K562 (cell line): ENCODE results near the gene RAMACL. TPM values are rescaled to one million over a fixed set of nuclear protein-coding genes. Genes with fewer than 3 reads are reported as not detected.

Source experiments
- ATAC-seq: fragments of 200-7000 bp; cut with Tn5 transposase; 3 replicates; pipeline ENCODE4 v1.9.1; 2020; ENCODE audit warnings: moderate library complexity
- BruUV-seq: library from RNA; stranded (reverse); fragments of 400-500 nt; replicated peaks from 2 replicates; lab custom pipeline; 2021; lab: Mats Ljungman, UMichigan
- CTCF ChIA-PET: fragments of 300-600 bp; formaldehyde crosslinking; extraction: SDS; loops from one replicate; lab custom pipeline; 2021; ENCODE audit warnings: low intra/inter-chr PET ratio; lab: Yijun Ruan, JAX
- POLR2A ChIA-PET: fragments of 300-600, 350-650 bp; sonication (Branson Sonifier 250); formaldehyde crosslinking; extraction: SDS; loops from one replicate; lab custom pipeline; 2021; ENCODE audit warnings: antibody characterized with exemption, inconsistent platforms; lab: Yijun Ruan, JAX
- DNase-seq, 4 experiments: peaks; one replicate each; pipeline versions ENCODE4 v3.0.0 to v3.0.0-alpha.2; 2011 to 2018; ENCODE audit warnings: low spot score in 3 of 4, mixed read lengths in 3 of 4; ENCODE audit errors: extremely low read depth in 1 of 4
- FAIRE-seq: peaks from 2 replicates; lab custom pipeline; 2011; peaks lifted over from hg19 to GRCh38; lab: Jason Lieb, UNC
- H2AFZ ChIP-seq: 2 replicates; pipeline ENCODE4 v1.6.0; 2011; ENCODE audit warnings: low read depth, low read length, control low read depth, inconsistent platforms
- H3K27ac ChIP-seq: fragments of 200-600 bp; 3 replicates; pipeline ENCODE4 v1.8.0; 2011; ENCODE audit warnings: low read depth, mild to moderate bottlenecking, control low read depth, inconsistent platforms, low read length, moderate library complexity, mixed read lengths; ENCODE audit errors: extremely low read depth
- H3K27me3 ChIP-seq, 2 experiments: fragments of 300-600 bp in 1 of 2; 2 replicates in 1 of 2; 3 replicates in 1 of 2; pipeline versions ENCODE4 v1.6.0 to v1.8.0; 2011; ENCODE audit warnings: inconsistent platforms in 2 of 2, low read length in 2 of 2, mild to moderate bottlenecking in 1 of 2, mixed read lengths in 1 of 2, moderate library complexity in 1 of 2; ENCODE audit not compliant: control insufficient read depth in 2 of 2, insufficient read depth in 2 of 2
- H3K36me3 ChIP-seq: fragments of 300-600 bp; 3 replicates; pipeline ENCODE4 v1.8.0; 2011; ENCODE audit warnings: mild to moderate bottlenecking, low read length, inconsistent platforms; ENCODE audit not compliant: control insufficient read depth, insufficient read depth
- H3K4me1 ChIP-seq, 2 experiments: fragments of 200-600 bp in 1 of 2; replicated peaks in 1 of 2; 2 replicates in 1 of 2; 3 replicates in 1 of 2; pipeline versions ENCODE4 v1.5.1 to v1.8.0; 2011; ENCODE audit warnings: inconsistent platforms in 2 of 2, low read length in 2 of 2, mild to moderate bottlenecking in 1 of 2, mixed read lengths in 1 of 2, moderate library complexity in 1 of 2; ENCODE audit not compliant: control insufficient read depth in 2 of 2, insufficient read depth in 2 of 2
- H3K4me2 ChIP-seq: 2 replicates; pipeline ENCODE4 v1.6.1; 2011; ENCODE audit warnings: low read length, control low read depth, inconsistent platforms, mixed read lengths; ENCODE audit not compliant: insufficient read depth
- H3K4me3 ChIP-seq: fragments of 200-600 bp; sonication (generic), shearing (Covaris generic); 2 replicates; pipeline ENCODE4 v1.5.1; 2016; ENCODE audit warnings: control low read depth, inconsistent platforms
- H3K79me2 ChIP-seq: fragments of 200-600 bp; 3 replicates; pipeline ENCODE4 v1.8.0; 2011; ENCODE audit warnings: low read length, inconsistent platforms; ENCODE audit not compliant: control insufficient read depth, insufficient read depth
- H3K9ac ChIP-seq, 2 experiments: 2 replicates each; pipeline versions ENCODE4 v1.6.0 to v1.6.1; 2011; ENCODE audit warnings: low read depth in 2 of 2, low read length in 2 of 2, control low read depth in 1 of 2, inconsistent platforms in 1 of 2, mild to moderate bottlenecking in 1 of 2, mixed read lengths in 1 of 2; ENCODE audit not compliant: insufficient read depth in 1 of 2
- H3K9me1 ChIP-seq: one replicate; pipeline ENCODE4 v1.6.0; 2011; ENCODE audit warnings: inconsistent platforms, mild to moderate bottlenecking, low read length, moderate library complexity; ENCODE audit not compliant: control insufficient read depth, insufficient read depth
- H3K9me3 ChIP-seq: replicated peaks from 2 replicates; pipeline ENCODE4 v1.5.1; 2011; ENCODE audit warnings: low read depth, low read length, inconsistent platforms; ENCODE audit not compliant: control insufficient read depth, insufficient read depth
- H4K20me1 ChIP-seq: replicated peaks from 2 replicates; pipeline ENCODE4 v1.6.1; 2011; ENCODE audit warnings: low read length, inconsistent platforms, mixed read lengths; ENCODE audit not compliant: control insufficient read depth, insufficient read depth
- BHLHE40 ChIP-seq: IDR thresholded peaks from 2 replicates; pipeline ENCODE4 v1.6.1; 2011; ENCODE audit warnings: low read length, improper control_type of control experiment
- CBFA2T3 ChIP-seq: fragments of 450-650 bp; IDR thresholded peaks from 2 replicates; pipeline ENCODE4 v1.6.1; 2017
- CEBPG ChIP-seq, 3 experiments: fragments of 200-800 bp in 1 of 3; sonication (Bioruptor generic) in 1 of 3; sonication (generic) in 1 of 3; formaldehyde crosslinking in 1 of 3; IDR thresholded peaks in 2 of 3; conservative IDR thresholded peaks in 1 of 3; 2 replicates each; pipeline versions ENCODE4 v1.6.1 to v1.8.0; 2016 to 2022; ENCODE audit warnings: missing compliant biosample characterization in 2 of 3, missing genetic modification characterization in 2 of 3, mild to moderate bottlenecking in 1 of 3, missing genetic modification reagents in 1 of 3
- HNRNPLL ChIP-seq: fragments of 200-400 bp; formaldehyde crosslinking; IDR thresholded peaks from 2 replicates; pipeline ENCODE4 v1.6.1; 2017; ENCODE audit warnings: low read length, low read depth, mild to moderate bottlenecking; ENCODE audit not compliant: poor library complexity, severe bottlenecking
- IRF2 ChIP-seq: sonication (generic); formaldehyde crosslinking; IDR thresholded peaks from 2 replicates; pipeline ENCODE4 v1.8.1; 2022; ENCODE audit warnings: mild to moderate bottlenecking, missing genetic modification reagents
- TCF3 ChIP-seq: sonication (generic); formaldehyde crosslinking; IDR thresholded peaks from 2 replicates; pipeline ENCODE4 v1.4.0; 2020; ENCODE audit warnings: mild to moderate bottlenecking, missing genetic modification reagents
- TGIF2 ChIP-seq: sonication (generic); formaldehyde crosslinking; IDR thresholded peaks from 2 replicates; pipeline ENCODE4 v1.8.1; 2022; ENCODE audit warnings: mild to moderate bottlenecking, missing genetic modification reagents, moderate library complexity
- USF1 ChIP-seq: sonication (generic); formaldehyde crosslinking; IDR thresholded peaks from 2 replicates; pipeline ENCODE4 v1.9.0; 2022; ENCODE audit warnings: mild to moderate bottlenecking, missing genetic modification reagents
- ZBTB12 ChIP-seq: fragments of 250-450 bp; sonication (Bioruptor Pico); IDR thresholded peaks from 2 replicates; pipeline ENCODE4 v1.4.0; 2020
- ZNF609 ChIP-seq: sonication (generic); formaldehyde crosslinking; IDR thresholded peaks from 2 replicates; pipeline ENCODE4 v1.8.1; 2023; ENCODE audit warnings: missing genetic modification reagents, mild to moderate bottlenecking, borderline replicate concordance
- WGBS: fragments of 100-300 bp; shearing (Covaris generic); methylation state at CpG from one replicate; pipeline ENCODE4 v1.1.6; 2016; ENCODE audit warnings: low coverage, mixed read lengths; ENCODE audit not compliant: insufficient coverage; ENCODE audit errors: missing lambda C conversion rate; 5-methylcytosine and 5-hydroxymethylcytosine counted together
- in situ Hi-C: fragments of 300-500 bp; cut with MboI; formaldehyde crosslinking; loops from 4 replicates; pipeline ENCODE4 v1.15.0; 2018; ENCODE audit warnings: inconsistent platforms, mixed read lengths
- intact Hi-C: fragments of 100-400 bp; cut with micrococcal nuclease; formaldehyde crosslinking; loops from 2 replicates; pipeline ENCODE4 v1.14.2; 2022
- polyA plus RNA-seq, 8 experiments: library from polyadenylated mRNA; depleted of rRNA in 4 of 8; stranded (reverse) in 5 of 8; unstranded in 3 of 8; fragments of >200 nt; fragmentation: Nextera tagmentation in 2 of 8; fragmentation: Illumina TruSeq in 1 of 8; extraction: Ambion mirVana in 2 of 8; extraction: Trizol in 1 of 8; gene quantifications; 2 replicates each; pipeline versions ENCODE4 v1.2.1 to v1.2.3, GENCODE V29; 2011 to 2014; ENCODE audit warnings: inconsistent platforms in 1 of 8, missing spikeins in 1 of 8
- total RNA-seq, 7 experiments: library from RNA; depleted of rRNA in 6 of 7; stranded (reverse); fragments of >200 nt in 6 of 7; fragmentation: Illumina TruSeq in 2 of 7; extraction: Trizol in 2 of 7; gene quantifications; 2 replicates each; pipeline versions ENCODE4 v1.2.1 to v1.2.3, GENCODE V29; 2011 to 2021; ENCODE audit warnings: low replicate concordance in 1 of 7

The RAMACL gene
- total and polyA plus RNA-seq, 9 of the 15 experiments (the other 6 are each of a cell fraction or from before 2014, with no cell fraction given): 0.11 to 1.7 (median 0.41) TPM; not detected in 1

GRCh38 chr6:166630462-166630861 lies 44.0 kb upstream of the RAMACL start:
- peaks cover 12 to 68% of the 10 kb centered on the region in 2 experiments; a peak in 4 of 5 replicates for H3K27me3 ChIP-seq

GRCh38 chr6:166629628-166630027 lies 43.1 kb upstream of the RAMACL start:
- H3K4me2 ChIP-seq: no peak overlapping the region
- H3K9ac ChIP-seq: no peak overlapping the region
- no peaks in the 10 kb centered on the region for H3K36me3 ChIP-seq
- no peaks in the 10 kb centered on the region for H4K20me1 ChIP-seq
- no peaks in the 10 kb centered on the region for H3K9me1 ChIP-seq
- ChIA-PET POLR2A (interaction anchor here (1.3 kb wide), 1 partner anchor 9 kb away, joined by 3 read pairs; no protein-coding TSS in a partner anchor), CTCF (no interaction called here)
- no peaks in the 10 kb centered on the region for H3K79me2 ChIP-seq
- ATAC-seq (no peak), FAIRE-seq (no peak), DNase-seq (peak in 1 of 4 experiments; percentile 14)
- in situ Hi-C loops (no loop called here), intact Hi-C loops (no loop called here)
- peaks cover 2 to 24% of the 10 kb centered on the region in 2 experiments; a peak in 2 of 5 replicates for H3K4me1 ChIP-seq
- no peak overlapping the region for H3K27ac ChIP-seq
- H2AFZ ChIP-seq: no peak overlapping the region
- H3K4me3 ChIP-seq: no peak overlapping the region
- BruUV-seq: no TSS peak
- WGBS: 0% methylated on average over 5 of the region's 5 CpGs
- no peaks in the 10 kb centered on the region for H3K9me3 ChIP-seq
- H3K27me3 ChIP-seq: peaks cover 12 to 64% of the 10 kb centered on the region in 2 experiments; a peak in 3 of 5 replicates
- TF ChIP-seq CBFA2T3: peak; percentile 65
- TF ChIP-seq ZNF609 (CRISPR knock-in tag): peak; percentile 86; the same call in 1 of the 2 replicates
- TF ChIP-seq TCF3 (CRISPR knock-in tag): peak; percentile 72
- no peak for TF ChIP-seq BHLHE40
- TF ChIP-seq ZBTB12: 0 out of 2 replicates have a peak, but pooled peaks have one; percentile 37

More at GRCh38 chr6:166630462-166630861, 44.0 kb upstream of the RAMACL start:
- no peak for DNase-seq
- Histone ChIP-seq H3K79me2 (no peaks in the 10 kb centered on the region), H3K9me1 (no peaks in the 10 kb centered on the region), H3K4me2 (no peak overlapping the region), H3K4me1 (peaks cover 2 to 24% of the 10 kb centered on the region in 2 experiments; a peak in 2 of 5 replicates), H2AFZ (no peak overlapping the region), H3K4me3 (no peak overlapping the region), H4K20me1 (no peaks in the 10 kb centered on the region)
- BruUV-seq: no TSS peak
- no peak for ATAC-seq
- no peak for FAIRE-seq
- WGBS: 1% methylated on average over 6 of the region's 6 CpGs
- CTCF ChIA-PET: no interaction called here
- in situ Hi-C loops: no loop called here
- TF ChIP-seq IRF2 (CRISPR knock-in tag) (no peak), CEBPG (CRISPR knock-in tag; IDR thresholded peaks at IDR 0.05) (no peak), CEBPG (tag; conservative IDR thresholded peaks at IDR 0.05 in 1 of 2, IDR thresholded peaks at IDR 0.05 in 1 of 2) (no peak), USF1 (CRISPR knock-in tag) (no peak), TGIF2 (CRISPR knock-in tag) (no peak), HNRNPLL (no peak)
- TF ChIP-seq, all 486 proteins: peak for 0
- Histone ChIP-seq H3K9me3 (no peaks in the 10 kb centered on the region), H3K36me3 (no peaks in the 10 kb centered on the region), H3K9ac (no peak overlapping the region), H3K27ac (no peak overlapping the region)
- POLR2A ChIA-PET: interaction anchor here (1.3 kb wide), 1 partner anchor 8 kb away, joined by 3 read pairs; no protein-coding TSS in a partner anchor
- intact Hi-C loops: no loop called here
